WTC11 (cell line): ENCODE measurements around the gene DNAI7. TPM values are rescaled to one million over a fixed set of nuclear protein-coding genes. Genes with fewer than 3 reads are reported as not detected.

ENCODE experiments used
- ATAC-seq: fragments of 200-7000 bp; cut with Tn5 transposase; 2 replicates; pipeline ENCODE4 v1.10.0; 2021; ENCODE audit warnings: mild to moderate bottlenecking, moderate library complexity
- CTCF ChIA-PET: fragments of 300-600 bp; sonication (Branson Sonifier 250); formaldehyde crosslinking; loops from one replicate; lab custom pipeline; 2021; ENCODE audit warnings: antibody characterized with exemption; lab: Charles Lee
- POLR2A ChIA-PET: fragments of 350-600 bp; sonication (Branson Sonifier 250); formaldehyde crosslinking; loops from one replicate; lab custom pipeline; 2021; ENCODE audit warnings: antibody characterized with exemption; lab: Charles Lee
- DNase-seq: peaks from one replicate; pipeline ENCODE4 v3.0.0; 2021; ENCODE audit warnings: low spot score
- H3K27ac Mint-ChIP-seq: 2 replicates; pipeline ENCODE4 v1.8.0; 2021; ENCODE audit warnings: mixed read lengths
- H3K27me3 Mint-ChIP-seq: 2 replicates; pipeline ENCODE4 v1.8.0; 2021; ENCODE audit warnings: low read depth, mild to moderate bottlenecking, moderate library complexity, mixed read lengths
- H3K36me3 Mint-ChIP-seq: 2 replicates; pipeline ENCODE4 v1.8.0; 2021; ENCODE audit warnings: mixed read lengths
- H3K4me1 Mint-ChIP-seq: 2 replicates; pipeline ENCODE4 v1.8.0; 2022; ENCODE audit warnings: mixed read lengths
- H3K4me3 Mint-ChIP-seq: 2 replicates; pipeline ENCODE4 v1.8.0; 2021; ENCODE audit warnings: mild to moderate bottlenecking, moderate library complexity, mixed read lengths
- H3K9me3 Mint-ChIP-seq: 2 replicates; pipeline ENCODE4 v1.8.0; 2021; ENCODE audit warnings: mixed read lengths
- ATF1 ChIP-seq: sonication (generic); formaldehyde crosslinking; IDR thresholded peaks from 2 replicates; pipeline ENCODE4 v1.8.1; 2023; ENCODE audit warnings: mild to moderate bottlenecking, moderate library complexity, missing genetic modification reagents
- ATF3 ChIP-seq: sonication (generic); formaldehyde crosslinking; conservative IDR thresholded peaks from 2 replicates; pipeline ENCODE4 v1.8.1; 2022; ENCODE audit warnings: mild to moderate bottlenecking, missing genetic modification reagents
- EMX1 ChIP-seq: fragments of 250-450 bp; sonication (Bioruptor Pico); IDR thresholded peaks from 2 replicates; pipeline ENCODE4 v1.8.0; 2021; ENCODE audit warnings: mild to moderate bottlenecking
- ETV6 ChIP-seq: sonication (generic); formaldehyde crosslinking; IDR thresholded peaks from 2 replicates; pipeline ENCODE4 v1.8.1; 2022; ENCODE audit warnings: mild to moderate bottlenecking, missing genetic modification reagents
- FOXP1 ChIP-seq: sonication (generic); formaldehyde crosslinking; IDR thresholded peaks from 2 replicates; pipeline ENCODE4 v1.8.0; 2022; ENCODE audit warnings: missing genetic modification reagents, mild to moderate bottlenecking, moderate library complexity, borderline replicate concordance
- GTF2I ChIP-seq: fragments of 250-450 bp; sonication (Bioruptor Pico); conservative IDR thresholded peaks from 2 replicates; pipeline ENCODE4 v1.4.0; 2021; ENCODE audit warnings: mild to moderate bottlenecking
- IRF1 ChIP-seq: sonication (generic); formaldehyde crosslinking; IDR thresholded peaks from 2 replicates; pipeline ENCODE4 v1.8.0; 2023; ENCODE audit warnings: missing genetic modification reagents
- MYBL2 ChIP-seq: sonication (generic); formaldehyde crosslinking; IDR thresholded peaks from 2 replicates; pipeline ENCODE4 v1.8.1; 2023; ENCODE audit warnings: mild to moderate bottlenecking, moderate library complexity, missing genetic modification reagents
- NFYB ChIP-seq: sonication (generic); formaldehyde crosslinking; conservative IDR thresholded peaks from 2 replicates; pipeline ENCODE4 v1.8.0; 2022; ENCODE audit warnings: low read depth, missing genetic modification reagents
- PREB ChIP-seq: sonication (generic); formaldehyde crosslinking; IDR thresholded peaks from 2 replicates; pipeline ENCODE4 v1.8.1; 2022; ENCODE audit warnings: mild to moderate bottlenecking, missing genetic modification reagents, moderate library complexity, borderline replicate concordance
- SMAD4 ChIP-seq: sonication (generic); formaldehyde crosslinking; IDR thresholded peaks from 2 replicates; pipeline ENCODE4 v1.8.0; 2022; ENCODE audit warnings: mild to moderate bottlenecking, missing genetic modification reagents
- SOX15 ChIP-seq: fragments of 250-450 bp; sonication (Bioruptor Pico); IDR thresholded peaks from 2 replicates; pipeline ENCODE4 v1.9.0; 2021; ENCODE audit warnings: mild to moderate bottlenecking
- USF1 ChIP-seq: sonication (generic); formaldehyde crosslinking; IDR thresholded peaks from 2 replicates; pipeline ENCODE4 v1.8.0; 2022; ENCODE audit warnings: mild to moderate bottlenecking, missing genetic modification reagents
- ZBTB43 ChIP-seq: sonication (generic); formaldehyde crosslinking; IDR thresholded peaks from 2 replicates; pipeline ENCODE4 v1.8.1; 2023; ENCODE audit warnings: mild to moderate bottlenecking, missing genetic modification reagents
- ZMAT4 ChIP-seq: fragments of 250-450 bp; sonication (Bioruptor Pico); IDR thresholded peaks from 2 replicates; pipeline ENCODE4 v1.9.0; 2021; ENCODE audit warnings: mild to moderate bottlenecking
- ZNF232 ChIP-seq: sonication (generic); formaldehyde crosslinking; IDR thresholded peaks from 2 replicates; pipeline ENCODE4 v1.8.0; 2022; ENCODE audit warnings: mild to moderate bottlenecking, missing genetic modification reagents
- ZNF281 ChIP-seq: sonication (generic); formaldehyde crosslinking; IDR thresholded peaks from 2 replicates; pipeline ENCODE4 v1.8.0; 2023; ENCODE audit warnings: mild to moderate bottlenecking, missing genetic modification reagents
- total RNA-seq: library from RNA; stranded (reverse); gene quantifications from 3 replicates; pipeline ENCODE4 v1.2.3, GENCODE V29; 2021
- TF ChIP-seq, protein P1 (sequence below): sonication (generic); formaldehyde crosslinking; IDR thresholded peaks from 2 replicates; pipeline ENCODE4 v1.8.0; 2023; ENCODE audit warnings: missing genetic modification reagents, mild to moderate bottlenecking, borderline replicate concordance
- TF ChIP-seq, protein P2 (sequence below): sonication (generic); formaldehyde crosslinking; IDR thresholded peaks from 2 replicates; pipeline ENCODE4 v1.8.1; 2023; ENCODE audit warnings: mild to moderate bottlenecking, missing genetic modification reagents
- TF ChIP-seq, protein P3 (sequence below): fragments of 250-450 bp; sonication (Bioruptor Pico); IDR thresholded peaks from 2 replicates; pipeline ENCODE4 v1.9.0; 2021; ENCODE audit warnings: moderate library complexity, mild to moderate bottlenecking, inconsistent platforms, borderline replicate concordance

Gene DNAI7
- total RNA-seq, 1 experiment from 2014 or later = not detected

GRCh38 chr12:25107920-25108319 is 87.0 kb downstream of the DNAI7 start:
- Mint-ChIP-seq H3K4me1 (no peaks in the 10 kb centered on the region), H3K27ac (no peak overlapping the region), H3K9me3 (0 out of 2 replicates have a peak, but pooled peaks cover 4% of the 10 kb centered on the region), H3K36me3 (no peaks in the 10 kb centered on the region), H3K4me3 (no peak overlapping the region), H3K27me3 (no peaks in the 10 kb centered on the region)
- ATAC-seq = no peak
- no peak for DNase-seq
- TF ChIP-seq ZNF281 (CRISPR knock-in tag) = no peak
- TF ChIP-seq NFYB (CRISPR knock-in tag) = no peak
- no peak for TF ChIP-seq ATF1 (CRISPR knock-in tag)
- no peak for TF ChIP-seq GTF2I (CRISPR knock-in tag)
- no peak for TF ChIP-seq ATF3 (CRISPR knock-in tag)
- TF ChIP-seq, protein P1, sequence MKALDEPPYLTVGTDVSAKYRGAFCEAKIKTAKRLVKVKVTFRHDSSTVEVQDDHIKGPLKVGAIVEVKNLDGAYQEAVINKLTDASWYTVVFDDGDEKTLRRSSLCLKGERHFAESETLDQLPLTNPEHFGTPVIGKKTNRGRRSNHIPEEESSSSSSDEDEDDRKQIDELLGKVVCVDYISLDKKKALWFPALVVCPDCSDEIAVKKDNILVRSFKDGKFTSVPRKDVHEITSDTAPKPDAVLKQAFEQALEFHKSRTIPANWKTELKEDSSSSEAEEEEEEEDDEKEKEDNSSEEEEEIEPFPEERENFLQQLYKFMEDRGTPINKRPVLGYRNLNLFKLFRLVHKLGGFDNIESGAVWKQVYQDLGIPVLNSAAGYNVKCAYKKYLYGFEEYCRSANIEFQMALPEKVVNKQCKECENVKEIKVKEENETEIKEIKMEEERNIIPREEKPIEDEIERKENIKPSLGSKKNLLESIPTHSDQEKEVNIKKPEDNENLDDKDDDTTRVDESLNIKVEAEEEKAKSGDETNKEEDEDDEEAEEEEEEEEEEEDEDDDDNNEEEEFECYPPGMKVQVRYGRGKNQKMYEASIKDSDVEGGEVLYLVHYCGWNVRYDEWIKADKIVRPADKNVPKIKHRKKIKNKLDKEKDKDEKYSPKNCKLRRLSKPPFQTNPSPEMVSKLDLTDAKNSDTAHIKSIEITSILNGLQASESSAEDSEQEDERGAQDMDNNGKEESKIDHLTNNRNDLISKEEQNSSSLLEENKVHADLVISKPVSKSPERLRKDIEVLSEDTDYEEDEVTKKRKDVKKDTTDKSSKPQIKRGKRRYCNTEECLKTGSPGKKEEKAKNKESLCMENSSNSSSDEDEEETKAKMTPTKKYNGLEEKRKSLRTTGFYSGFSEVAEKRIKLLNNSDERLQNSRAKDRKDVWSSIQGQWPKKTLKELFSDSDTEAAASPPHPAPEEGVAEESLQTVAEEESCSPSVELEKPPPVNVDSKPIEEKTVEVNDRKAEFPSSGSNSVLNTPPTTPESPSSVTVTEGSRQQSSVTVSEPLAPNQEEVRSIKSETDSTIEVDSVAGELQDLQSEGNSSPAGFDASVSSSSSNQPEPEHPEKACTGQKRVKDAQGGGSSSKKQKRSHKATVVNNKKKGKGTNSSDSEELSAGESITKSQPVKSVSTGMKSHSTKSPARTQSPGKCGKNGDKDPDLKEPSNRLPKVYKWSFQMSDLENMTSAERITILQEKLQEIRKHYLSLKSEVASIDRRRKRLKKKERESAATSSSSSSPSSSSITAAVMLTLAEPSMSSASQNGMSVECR (CRISPR knock-in tag) = no peak
- TF ChIP-seq FOXP1 (CRISPR knock-in tag) = no peak
- no peak for TF ChIP-seq ZBTB43 (CRISPR knock-in tag)
- no peak for TF ChIP-seq MYBL2 (CRISPR knock-in tag)
- no peak for TF ChIP-seq SOX15
- TF ChIP-seq ETV6 (CRISPR knock-in tag) = no peak
- no peak for TF ChIP-seq ZNF232 (CRISPR knock-in tag)
- TF ChIP-seq, protein P2, sequence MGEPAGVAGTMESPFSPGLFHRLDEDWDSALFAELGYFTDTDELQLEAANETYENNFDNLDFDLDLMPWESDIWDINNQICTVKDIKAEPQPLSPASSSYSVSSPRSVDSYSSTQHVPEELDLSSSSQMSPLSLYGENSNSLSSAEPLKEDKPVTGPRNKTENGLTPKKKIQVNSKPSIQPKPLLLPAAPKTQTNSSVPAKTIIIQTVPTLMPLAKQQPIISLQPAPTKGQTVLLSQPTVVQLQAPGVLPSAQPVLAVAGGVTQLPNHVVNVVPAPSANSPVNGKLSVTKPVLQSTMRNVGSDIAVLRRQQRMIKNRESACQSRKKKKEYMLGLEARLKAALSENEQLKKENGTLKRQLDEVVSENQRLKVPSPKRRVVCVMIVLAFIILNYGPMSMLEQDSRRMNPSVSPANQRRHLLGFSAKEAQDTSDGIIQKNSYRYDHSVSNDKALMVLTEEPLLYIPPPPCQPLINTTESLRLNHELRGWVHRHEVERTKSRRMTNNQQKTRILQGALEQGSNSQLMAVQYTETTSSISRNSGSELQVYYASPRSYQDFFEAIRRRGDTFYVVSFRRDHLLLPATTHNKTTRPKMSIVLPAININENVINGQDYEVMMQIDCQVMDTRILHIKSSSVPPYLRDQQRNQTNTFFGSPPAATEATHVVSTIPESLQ (CRISPR knock-in tag) = no peak
- no peak for TF ChIP-seq USF1 (CRISPR knock-in tag)
- TF ChIP-seq IRF1 = no peak
- no peak for TF ChIP-seq SMAD4 (CRISPR knock-in tag)
- no peak for TF ChIP-seq ZMAT4
- TF ChIP-seq EMX1 (CRISPR knock-in tag) = no peak
- TF ChIP-seq, protein P3, sequence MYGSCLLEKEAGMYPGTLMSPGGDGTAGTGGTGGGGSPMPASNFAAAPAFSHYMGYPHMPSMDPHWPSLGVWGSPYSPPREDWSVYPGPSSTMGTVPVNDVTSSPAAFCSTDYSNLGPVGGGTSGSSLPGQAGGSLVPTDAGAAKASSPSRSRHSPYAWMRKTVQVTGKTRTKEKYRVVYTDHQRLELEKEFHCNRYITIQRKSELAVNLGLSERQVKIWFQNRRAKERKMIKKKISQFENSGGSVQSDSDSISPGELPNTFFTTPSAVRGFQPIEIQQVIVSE (CRISPR knock-in tag) = no peak
- TF ChIP-seq PREB (CRISPR knock-in tag) = no peak
- TF ChIP-seq, all 79 proteins: peak for 0
- ChIA-PET POLR2A (no interaction called here), CTCF (no interaction called here)
